Measurements from ENCODE around the gene UBR4. TPM values are rescaled to one million over a fixed set of nuclear protein-coding genes. Genes with fewer than 3 reads are reported as not detected.

UBR4 gene
- total RNA-seq, 1 donor from 2014 or later: 66.1 TPM

GRCh38 chr1:19079541-19080472, 130.3 kb downstream of the UBR4 start:
- Histone ChIP-seq H3K27me3 (ENCODE audit: control insufficient read depth, insufficient read depth, low read length) (no peaks in the 10 kb centered on the region), H3K36me3 (ENCODE audit: control insufficient read depth, insufficient read depth, low read length) (peaks cover 26% of the 10 kb centered on the region), H3K4me3 (ENCODE audit: low read depth, low read length) (no peak overlapping the region)
- FAIRE-seq (peak; percentile 13), DNase-seq (ENCODE audit: low read depth) (no peak)
- no peak for TF ChIP-seq CTCF (IDR thresholded peaks at IDR 0.05; ENCODE audit: insufficient read depth, low read length, severe bottlenecking)

- Histone ChIP-seq H3K36me3 (ENCODE audit: control insufficient read depth, insufficient read depth, low read length) (peaks cover 19% of the 10 kb centered on the region), H3K27me3 (ENCODE audit: control insufficient read depth, insufficient read depth, low read length) (no peaks in the 10 kb centered on the region), H3K4me3 (ENCODE audit: low read depth, low read length) (no peak overlapping the region)
- FAIRE-seq (no peak), DNase-seq (ENCODE audit: low read depth) (no peak)
- TF ChIP-seq CTCF (IDR thresholded peaks at IDR 0.05; ENCODE audit: insufficient read depth, low read length, severe bottlenecking): no peak
Observed at GRCh38 chr1:19078536-19078935, 131.5 kb downstream of the UBR4 start.

- no peaks in the 10 kb centered on the region for H3K27me3 ChIP-seq (ENCODE audit: control insufficient read depth, insufficient read depth, low read length)
- peaks cover 18% of the 10 kb centered on the region for H3K36me3 ChIP-seq (ENCODE audit: control insufficient read depth, insufficient read depth, low read length)
- no peak for TF ChIP-seq CTCF (IDR thresholded peaks at IDR 0.05; ENCODE audit: insufficient read depth, low read length, severe bottlenecking)
- FAIRE-seq (peak; percentile 60), DNase-seq (ENCODE audit: low read depth) (peak; percentile 46)
- H3K4me3 ChIP-seq (ENCODE audit: low read depth, low read length): no peak overlapping the region
Observed at GRCh38 chr1:19076841-19077616, 133.0 kb downstream of the UBR4 start.

GRCh38 chr1:19074902-19075721, 135.0 kb downstream of the UBR4 start:
- FAIRE-seq (peak; percentile 99), DNase-seq (ENCODE audit: low read depth) (peak; percentile 97)
- Histone ChIP-seq H3K4me3 (ENCODE audit: low read depth, low read length) (no peak overlapping the region), H3K27me3 (ENCODE audit: control insufficient read depth, insufficient read depth, low read length) (no peaks in the 10 kb centered on the region), H3K36me3 (ENCODE audit: control insufficient read depth, insufficient read depth, low read length) (peaks cover 11% of the 10 kb centered on the region)
- no peak for TF ChIP-seq CTCF (IDR thresholded peaks at IDR 0.05; ENCODE audit: insufficient read depth, low read length, severe bottlenecking)

- Histone ChIP-seq H3K4me3 (ENCODE audit: low read depth, low read length) (no peak overlapping the region), H3K27me3 (ENCODE audit: control insufficient read depth, insufficient read depth, low read length) (no peaks in the 10 kb centered on the region), H3K36me3 (ENCODE audit: control insufficient read depth, insufficient read depth, low read length) (peaks cover 11% of the 10 kb centered on the region)
- DNase-seq (ENCODE audit: low read depth) (peak; percentile 62), FAIRE-seq (no peak)
- TF ChIP-seq CTCF (IDR thresholded peaks at IDR 0.05; ENCODE audit: insufficient read depth, low read length, severe bottlenecking): no peak
Observed at GRCh38 chr1:19074361-19074901, 135.6 kb downstream of the UBR4 start.
